T-cell (primary cell): Measurements from ENCODE around the gene DGUOK. TPM values are rescaled to one million over a fixed set of nuclear protein-coding genes. Genes with fewer than 3 reads are reported as not detected.
"Not testable (repeated sequence)": the region's sequence is repeated elsewhere in the genome, so short reads cannot be mapped to it uniquely, and the experiment has no call there.

Experiments used
- ATAC-seq, 4 experiments: fragments of 200-7000 bp in 3 of 4; fragments of 150-1000 bp in 1 of 4; cut with Tn5 transposase; replicated peaks in 1 of 4; 1 replicate in 3 of 4; 2 replicates in 1 of 4; pipeline ENCODE4 v1.10.0; 2021; ENCODE audit warnings: moderate library complexity in 3 of 4, mild to moderate bottlenecking in 2 of 4, moderate number of reproducible peaks in 1 of 4
- CTCF ChIA-PET, 2 donors: fragments of 300-600 bp; sonication (Branson Sonifier 250); formaldehyde crosslinking; loops; one replicate each; lab custom pipeline; 2022; ENCODE audit warnings: antibody characterized with exemption in 2 of 2; lab: Charles Lee
- POLR2A ChIA-PET, 2 donors: fragments of 300-600 bp; sonication (Branson Sonifier 250); formaldehyde crosslinking; loops; one replicate each; lab custom pipeline; 2022; ENCODE audit warnings: antibody characterized with exemption in 2 of 2; lab: Charles Lee
- DNase-seq, 35 experiments: peaks; one replicate each; pipeline versions ENCODE4 v3.0.0 to v3.0.0-alpha.2; 2013 to 2023
- H3K27ac ChIP-seq: one replicate; pipeline ENCODE4 v1.5.1; 2013; ENCODE audit warnings: low read length
- H3K27me3 ChIP-seq, 2 experiments: replicated peaks in 1 of 2; 1 replicate in 1 of 2; 2 replicates in 1 of 2; pipeline versions ENCODE4 v1.6.1 to v1.7.0; 2013; ENCODE audit warnings: low read length in 1 of 2, mixed read lengths in 1 of 2; ENCODE audit not compliant: control insufficient read depth in 2 of 2, insufficient read depth in 2 of 2; ENCODE audit errors: extremely low read depth in 1 of 2
- H3K36me3 ChIP-seq, 2 donors: 1 replicate in 1 of 2; 2 replicates in 1 of 2; pipeline versions ENCODE4 v1.6.1 to v1.7.0; 2013; ENCODE audit warnings: low read length in 1 of 2; ENCODE audit not compliant: control insufficient read depth in 2 of 2, insufficient read depth in 1 of 2; ENCODE audit errors: extremely low read depth in 1 of 2
- H3K4me1 ChIP-seq, 2 experiments: 1 replicate in 1 of 2; 2 replicates in 1 of 2; pipeline versions ENCODE4 v1.6.1 to v1.7.0; 2013; ENCODE audit warnings: low read length in 2 of 2, mixed read lengths in 1 of 2; ENCODE audit not compliant: insufficient read depth in 2 of 2, control insufficient read depth in 1 of 2; ENCODE audit errors: extremely low read depth in 1 of 2
- H3K4me3 ChIP-seq, 2 donors: 1 replicate in 1 of 2; 2 replicates in 1 of 2; pipeline versions ENCODE4 v1.5.1 to v1.7.0; 2013; ENCODE audit warnings: mild to moderate bottlenecking in 2 of 2, low read length in 1 of 2, moderate library complexity in 1 of 2; ENCODE audit not compliant: control insufficient read depth in 1 of 2; ENCODE audit errors: extremely low read depth in 1 of 2
- H3K9me3 ChIP-seq: 2 replicates; pipeline ENCODE4 v1.7.0; 2013
- H3K27ac Mint-ChIP-seq, 2 donors: one replicate each; pipeline ENCODE4 v1.8.0; 2020 to 2021; ENCODE audit warnings: mild to moderate bottlenecking in 2 of 2, mixed read lengths in 2 of 2
- H3K27me3 Mint-ChIP-seq, 2 donors: one replicate each; pipeline ENCODE4 v1.8.0; 2021 to 2022; ENCODE audit warnings: mixed read lengths in 2 of 2
- H3K36me3 Mint-ChIP-seq: one replicate; pipeline ENCODE4 v1.8.0; 2021; ENCODE audit warnings: mixed read lengths
- H3K4me1 Mint-ChIP-seq, 3 donors: one replicate each; pipeline ENCODE4 v1.8.0; 2020 to 2022; ENCODE audit warnings: mixed read lengths in 3 of 3, mild to moderate bottlenecking in 1 of 3
- H3K4me3 Mint-ChIP-seq, 3 donors: one replicate each; pipeline ENCODE4 v1.8.0; 2020 to 2022; ENCODE audit warnings: mild to moderate bottlenecking in 3 of 3, mixed read lengths in 3 of 3, moderate library complexity in 3 of 3
- H3K9me3 Mint-ChIP-seq, 3 donors: one replicate each; pipeline ENCODE4 v1.8.0; 2020 to 2022; ENCODE audit warnings: mixed read lengths in 3 of 3
- WGBS: methylation state at CpG from one replicate; pipeline ENCODE4 v1.1.5; 2013; ENCODE audit warnings: missing lambda C conversion rate; ENCODE audit not compliant: insufficient coverage; 5-methylcytosine and 5-hydroxymethylcytosine counted together
- total RNA-seq, 35 experiments: library from RNA in 6 of 35; stranded (reverse) in 6 of 35; fragments of 120-200 nt in 1 of 35; gene quantifications; one replicate each; pipeline versions ENCODE4 v1.2.1 to v1.2.4 and lab custom pipeline; 2013 to 2026

The DGUOK gene
- total RNA-seq, 5 donors from 2014 or later (not counting 1 experiment from before 2014, with no cell fraction given) = 44.0 to 70.2 (median 62.5) TPM

- H3K36me3 Mint-ChIP-seq = peaks cover 43% of the 10 kb centered on the region
- peaks cover 0 to 30% of the 10 kb centered on the region in 2 donors for H3K36me3 ChIP-seq
- WGBS = 61% methylated on average over 4 of the region's 5 CpGs
Measured at GRCh38 chr2:73938718-73939352, 12.2 kb downstream of the DGUOK start.

DNA sequence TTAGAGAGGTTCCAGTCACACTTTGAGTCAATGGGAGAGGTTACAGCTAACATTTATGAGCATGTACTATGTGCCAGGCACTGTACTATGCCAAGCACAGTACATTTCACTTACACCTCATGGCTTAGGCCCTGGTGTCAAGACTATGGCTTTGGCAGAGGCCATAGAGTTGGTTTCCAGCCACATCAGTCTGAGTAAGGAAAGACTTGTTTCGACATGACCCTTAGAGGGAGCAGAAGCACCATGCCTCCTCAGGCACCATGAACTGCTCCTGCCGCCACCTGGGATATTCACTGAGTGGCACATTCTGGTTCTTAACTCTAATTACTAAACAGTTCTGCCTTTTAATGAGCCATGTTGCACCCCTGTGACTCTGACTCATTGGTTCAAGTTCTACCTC lies 12.7 kb downstream of the DGUOK start:
- H3K36me3 ChIP-seq = peaks cover 0 to 32% of the 10 kb centered on the region in 2 donors

More at GRCh38 chr2:73938718-73939352, 12.2 kb downstream of the DGUOK start:
- H3K27ac Mint-ChIP-seq = peak overlapping the region; percentile 36 to 62
- no peaks in the 10 kb centered on the region for H3K27me3 Mint-ChIP-seq
- Histone ChIP-seq H3K27ac (no peak overlapping the region), H3K9me3 (no peaks in the 10 kb centered on the region), H3K27me3 (no peaks in the 10 kb centered on the region), H3K4me1 (peaks cover 20 to 22% of the 10 kb centered on the region in 2 experiments), H3K4me3 (no peak overlapping the region)
- ATAC-seq = peak in 3 of 4 experiments; percentile 40 to 71 (median 52)
- ChIA-PET CTCF (interaction anchor here (0.6 to 1.4 kb wide), 7 partner anchors 8 to 240 kb away, joined by 3 to 7 read pairs (median 3); partner anchors contain the start of genes DGUOK (in 1 of the 2) and MOB1A (in 1 of the 2)), POLR2A (interaction anchor here (0.5 to 0.6 kb wide), 3 partner anchors 32 to 690 kb away, joined by 3 to 5 read pairs (median 3); no protein-coding TSS in a partner anchor)
- DNase-seq = no peak
- H3K4me3 Mint-ChIP-seq = no peak overlapping the region
- peaks cover 74 to 80% (median 79%) of the 10 kb centered on the region in 3 donors for H3K4me1 Mint-ChIP-seq
- H3K9me3 Mint-ChIP-seq = no peaks in the 10 kb centered on the region

DNA sequence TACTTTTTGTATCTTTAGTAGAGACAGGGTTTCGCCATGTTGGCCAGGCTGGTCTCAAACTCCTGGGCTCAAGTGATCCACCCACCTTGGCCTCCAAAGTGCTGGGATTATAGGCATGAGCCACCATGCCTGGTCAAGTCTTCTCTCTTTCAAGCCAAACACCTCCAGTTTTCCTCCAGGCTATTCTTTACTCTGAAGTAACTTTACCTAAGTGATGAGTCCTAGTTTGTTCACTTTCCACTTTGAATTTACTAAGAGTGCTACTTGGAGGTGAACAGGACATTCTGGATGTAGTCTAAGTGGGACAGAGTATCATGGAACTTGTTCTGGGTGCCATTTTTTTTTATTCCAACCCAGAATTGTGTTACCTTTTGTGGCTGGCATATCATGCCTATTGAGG lies 13.4 kb downstream of the DGUOK start:
- H3K27ac Mint-ChIP-seq, H3K4me3 ChIP-seq, H3K27me3 ChIP-seq, H3K27me3 Mint-ChIP-seq, H3K9me3 ChIP-seq, H3K4me3 Mint-ChIP-seq, H3K9me3 Mint-ChIP-seq, ATAC-seq, POLR2A ChIA-PET, DNase-seq, H3K27ac ChIP-seq: not testable (repeated sequence)
- Histone ChIP-seq H3K36me3 (peaks cover 0 to 37% of the 10 kb centered on the region in 2 donors), H3K4me1 (peaks cover 20 to 22% of the 10 kb centered on the region in 2 experiments)
- Mint-ChIP-seq H3K4me1 (peaks cover 81 to 86% (median 85%) of the 10 kb centered on the region in 3 donors), H3K36me3 (peaks cover 48% of the 10 kb centered on the region)
- CTCF ChIA-PET = interaction anchor here in 1 of 2 donors (0.7 kb wide), 1 partner anchor 606 kb away, joined by 3 read pairs; no protein-coding TSS in a partner anchor
- WGBS = 100% methylated on average over 1 of the region's 1 CpG

More for the DNA sequence above, 12.7 kb downstream of the DGUOK start:
- H3K4me1 ChIP-seq = peaks cover 20 to 22% of the 10 kb centered on the region in 2 experiments
- H3K27me3 Mint-ChIP-seq = no peaks in the 10 kb centered on the region
- H3K27ac Mint-ChIP-seq = no peak overlapping the region
- ATAC-seq (peak; percentile 47 to 91 (median 64)), DNase-seq (peak in 26 of 35 experiments; percentile 3 to 58 (median 24))
- POLR2A ChIA-PET = interaction anchor here in 1 of 2 donors (0.6 kb wide), 1 partner anchor 690 kb away, joined by 3 read pairs; no protein-coding TSS in a partner anchor
- CTCF ChIA-PET = interaction anchor here (0.6 to 1.4 kb wide), 7 partner anchors 9 to 605 kb away, joined by 3 to 7 read pairs (median 3); partner anchors contain the start of genes DGUOK (in 1 of the 2) and MOB1A (in 1 of the 2)
- no peaks in the 10 kb centered on the region for H3K9me3 ChIP-seq
- H3K27me3 ChIP-seq = no peaks in the 10 kb centered on the region
- no peaks in the 10 kb centered on the region for H3K9me3 Mint-ChIP-seq
- H3K27ac ChIP-seq = no peak overlapping the region
- WGBS = 100% methylated on average over 1 of the region's 2 CpGs
- H3K4me1 Mint-ChIP-seq = peaks cover 74 to 81% (median 80%) of the 10 kb centered on the region in 3 donors
- no peak overlapping the region for H3K4me3 ChIP-seq
- H3K4me3 Mint-ChIP-seq = no peak overlapping the region
- H3K36me3 Mint-ChIP-seq = peaks cover 43% of the 10 kb centered on the region

GRCh38 chr2:73942664-73943063 lies 16.0 kb downstream of the DGUOK start:
- Mint-ChIP-seq H3K27me3 (no peaks in the 10 kb centered on the region), H3K9me3 (no peaks in the 10 kb centered on the region), H3K4me3 (no peak overlapping the region), H3K27ac (no peak overlapping the region), H3K36me3 (peaks cover 44% of the 10 kb centered on the region), H3K4me1 (peaks cover 85 to 88% (median 86%) of the 10 kb centered on the region in 3 donors)
- ATAC-seq = no peak
- ChIA-PET CTCF (no interaction called here), POLR2A (interaction anchor here (0.6 to 0.7 kb wide), 2 partner anchors 39 to 159 kb away, joined by 3 to 4 read pairs; no protein-coding TSS in a partner anchor)
- no CpG with 5 or more reads among the region's 2 CpGs for WGBS
- Histone ChIP-seq H3K9me3 (no peaks in the 10 kb centered on the region), H3K27ac (no peak overlapping the region), H3K36me3 (peaks cover 3 to 41% of the 10 kb centered on the region in 2 donors), H3K4me3 (no peak overlapping the region), H3K4me1 (peaks cover 22 to 29% of the 10 kb centered on the region in 2 experiments), H3K27me3 (no peaks in the 10 kb centered on the region)
- DNase-seq = no peak

- H3K4me3 ChIP-seq = no peak overlapping the region
- H3K27ac ChIP-seq = no peak overlapping the region
- H3K9me3 ChIP-seq = no peaks in the 10 kb centered on the region
- Mint-ChIP-seq H3K9me3 (no peaks in the 10 kb centered on the region), H3K36me3 (peaks cover 48% of the 10 kb centered on the region), H3K27me3 (no peaks in the 10 kb centered on the region), H3K27ac (peak overlapping the region; percentile 29 to 80), H3K4me1 (peaks cover 84 to 88% (median 85%) of the 10 kb centered on the region in 3 donors), H3K4me3 (no peak overlapping the region)
- peaks cover 6 to 51% of the 10 kb centered on the region in 2 donors for H3K36me3 ChIP-seq
- WGBS = 64% methylated on average over 3 of the region's 4 CpGs
- ATAC-seq = no peak
- no peak for DNase-seq
- ChIA-PET POLR2A (no interaction called here), CTCF (no interaction called here)
- H3K27me3 ChIP-seq = no peaks in the 10 kb centered on the region
- peaks cover 24% of the 10 kb centered on the region in 2 experiments for H3K4me1 ChIP-seq
Measured at GRCh38 chr2:73944714-73945113, 18.0 kb downstream of the DGUOK start.

DNA sequence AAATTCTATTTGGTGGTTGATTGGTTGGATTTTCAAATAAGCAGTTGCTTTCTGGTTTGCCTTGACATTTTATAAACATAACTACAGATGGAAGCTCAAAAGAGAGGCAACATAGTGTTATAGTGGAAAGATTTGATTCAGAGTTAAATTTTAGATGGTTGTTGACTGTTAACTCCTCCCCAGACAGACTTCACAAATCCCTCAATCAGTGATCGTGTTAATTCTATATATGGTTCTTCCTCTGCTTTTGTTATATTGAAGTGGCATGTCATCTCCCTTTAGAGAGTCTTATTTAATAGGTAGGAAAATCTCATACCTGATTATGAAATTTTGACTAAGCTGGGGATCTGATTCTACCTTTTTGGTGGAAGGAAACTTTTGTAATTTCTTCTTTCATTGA lies 19.5 kb downstream of the DGUOK start:
- no peak for DNase-seq
- CTCF ChIA-PET = no interaction called here

More for the DNA sequence above, 19.5 kb downstream of the DGUOK start:
- Histone ChIP-seq H3K36me3 (peaks cover 6 to 58% of the 10 kb centered on the region in 2 donors), H3K4me3 (no peak overlapping the region), H3K27ac (no peak overlapping the region), H3K4me1 (peaks cover 32 to 38% of the 10 kb centered on the region in 2 experiments), H3K9me3 (no peaks in the 10 kb centered on the region), H3K27me3 (no peaks in the 10 kb centered on the region)
- Mint-ChIP-seq H3K27ac (peak overlapping the region; percentile 22 to 77), H3K4me3 (peak overlapping the region in 1 of 3 donors; percentile 49), H3K9me3 (no peaks in the 10 kb centered on the region), H3K36me3 (peaks cover 48% of the 10 kb centered on the region), H3K27me3 (no peaks in the 10 kb centered on the region), H3K4me1 (peaks cover 83 to 88% (median 85%) of the 10 kb centered on the region in 3 donors)
- no CpG with 5 or more reads among the region's 1 CpG for whole genome bisulfite sequencing
- POLR2A ChIA-PET = interaction anchor here in 1 of 2 donors (0.7 kb wide), 1 partner anchor 174 kb away, joined by 4 read pairs; no protein-coding TSS in a partner anchor
- peak in 1 of 4 experiments; percentile 67 for ATAC-seq
